ENCODE results near the gene STAT4.

The STAT4 gene

GRCh38 chr2:191018643-191019119 is 132.1 kb downstream of the STAT4 start:
- FAIRE-seq (no peak), DNase-seq (ENCODE audit: insufficient read length, low spot score) (no peak)
- no peak for TF ChIP-seq CTCF (IDR thresholded peaks at IDR 0.05; ENCODE audit: insufficient read depth, missing control alignments)

GRCh38 chr2:191018048-191018447 is 132.7 kb downstream of the STAT4 start:
- no peak for DNase-seq (ENCODE audit: insufficient read length, low spot score)
- no peak for TF ChIP-seq CTCF (IDR thresholded peaks at IDR 0.05; ENCODE audit: insufficient read depth, missing control alignments)
- no peak for FAIRE-seq

- DNase-seq (ENCODE audit: insufficient read length, low spot score) (no peak), FAIRE-seq (no peak)
- TF ChIP-seq CTCF (IDR thresholded peaks at IDR 0.05; ENCODE audit: insufficient read depth, missing control alignments) = no peak
These were observed 135.0 kb downstream of the STAT4 start for GRCh38 chr2:191015831-191016230.

- no peak for TF ChIP-seq CTCF (IDR thresholded peaks at IDR 0.05; ENCODE audit: insufficient read depth, missing control alignments)
- FAIRE-seq = no peak
- DNase-seq (ENCODE audit: insufficient read length, low spot score) = no peak
These were observed 135.6 kb downstream of the STAT4 start for GRCh38 chr2:191015239-191015638.

- TF ChIP-seq CTCF (IDR thresholded peaks at IDR 0.05; ENCODE audit: insufficient read depth, missing control alignments) = no peak
- FAIRE-seq = no peak
- DNase-seq (ENCODE audit: insufficient read length, low spot score) = no peak
These were observed 136.2 kb downstream of the STAT4 start for GRCh38 chr2:191014653-191015020.

GRCh38 chr2:191013932-191014652 is 136.7 kb downstream of the STAT4 start, which contains the start of gene STAT1:
Gene STAT1, minus strand, starts transcription at chr2:191014171. Its CDS starts 4,168 bp downstream, at chr2:191010003.
- FAIRE-seq = no peak

More at GRCh38 chr2:191013932-191014652, 136.7 kb downstream of the STAT4 start, which contains the start of gene STAT1:
- DNase-seq (ENCODE audit: insufficient read length, low spot score) = peak; percentile 93
- no peak for TF ChIP-seq CTCF (IDR thresholded peaks at IDR 0.05; ENCODE audit: insufficient read depth, missing control alignments)
